Endodermal cell (in vitro differentiated cells): Measurements from ENCODE around the gene HOTAIR. TPM values are rescaled to one million over a fixed set of nuclear protein-coding genes. Genes with fewer than 3 reads are reported as not detected.

Experiments used
- DNase-seq: peaks from one replicate; pipeline ENCODE4 v3.0.0-alpha.2; 2017
- H3K27ac ChIP-seq: 2 replicates; pipeline ENCODE4 v1.5.1; 2013; ENCODE audit warnings: mild to moderate bottlenecking, low read depth, low read length, moderate library complexity
- H3K27me3 ChIP-seq: 2 replicates; pipeline ENCODE4 v1.6.1; 2013; ENCODE audit warnings: mild to moderate bottlenecking, low read length, moderate library complexity; ENCODE audit not compliant: insufficient read depth, control insufficient read depth, poor library complexity, severe bottlenecking
- H3K36me3 ChIP-seq: 2 replicates; pipeline ENCODE4 v1.7.0; 2013; ENCODE audit warnings: mild to moderate bottlenecking, low read length, moderate library complexity; ENCODE audit not compliant: control insufficient read depth, insufficient read depth
- H3K4me1 ChIP-seq: one replicate; pipeline ENCODE4 v1.7.0; 2013; ENCODE audit warnings: low read length; ENCODE audit not compliant: control insufficient read depth, insufficient read depth
- H3K4me3 ChIP-seq: 2 replicates; pipeline ENCODE4 v1.5.1; 2013; ENCODE audit warnings: mild to moderate bottlenecking, low read length, moderate library complexity
- H3K9ac ChIP-seq: 2 replicates; pipeline ENCODE4 v1.6.1; 2013; ENCODE audit warnings: mild to moderate bottlenecking, low read length, moderate library complexity; ENCODE audit not compliant: poor library complexity, severe bottlenecking; ENCODE audit errors: extremely low read depth
- H3K9me3 ChIP-seq: 2 replicates; pipeline ENCODE4 v1.6.1; 2013; ENCODE audit warnings: mild to moderate bottlenecking, low read length, moderate library complexity; ENCODE audit not compliant: control insufficient read depth
- H3K27ac Mint-ChIP-seq: 2 replicates; pipeline ENCODE4 v1.8.0; 2020; ENCODE audit warnings: mixed read lengths
- H3K27me3 Mint-ChIP-seq: 2 replicates; pipeline ENCODE4 v1.8.0; 2021; ENCODE audit warnings: mild to moderate bottlenecking, mixed read lengths; ENCODE audit not compliant: insufficient read depth
- H3K36me3 Mint-ChIP-seq: 2 replicates; pipeline ENCODE4 v1.8.0; 2020; ENCODE audit warnings: low read depth, mixed read lengths
- H3K4me1 Mint-ChIP-seq: 2 replicates; pipeline ENCODE4 v1.8.0; 2020; ENCODE audit warnings: mixed read lengths
- H3K4me3 Mint-ChIP-seq: 2 replicates; pipeline ENCODE4 v1.8.0; 2020; ENCODE audit warnings: mild to moderate bottlenecking, moderate library complexity, mixed read lengths
- H3K9me3 Mint-ChIP-seq: 2 replicates; pipeline ENCODE4 v1.8.0; 2020; ENCODE audit warnings: mild to moderate bottlenecking, mixed read lengths
- WGBS, 2 experiments: methylation state at CpG; one replicate each; pipeline versions ENCODE4 v1.1.5 to v1.1.7; 2013; ENCODE audit warnings: missing lambda C conversion rate in 2 of 2, mixed read lengths in 1 of 2; ENCODE audit not compliant: insufficient coverage in 1 of 2, insufficient read length in 1 of 2; 5-methylcytosine and 5-hydroxymethylcytosine counted together
- microRNA-seq: library from miRNA; unstranded; fragments of <30 nt; microRNA quantifications from one replicate; pipeline ENCODE4 v1.2.0, GENCODE V29; 2020; ENCODE audit warnings: borderline microRNAs expressed
- total RNA-seq, 2 donors: library from RNA; stranded (reverse); fragmentation: NEBNext Ultra II Directional in 1 of 2; extraction: Animal tissue kit (Norgen Biotek cat#: 25700) in 1 of 2; gene quantifications; 2 replicates in 1 of 2; 3 replicates in 1 of 2; pipeline ENCODE4 v1.2.1, GENCODE V29; 2021
- TF ChIP-seq, protein P1 (sequence below): fragments of 200-600 bp; sonication (generic); conservative IDR thresholded peaks from 2 replicates; pipeline ENCODE4 v1.5.0; 2021; ENCODE audit warnings: antibody characterized with exemption, mild to moderate bottlenecking

The HOTAIR gene
- total RNA-seq, 2 donors from 2014 or later, result not detected

DNA sequence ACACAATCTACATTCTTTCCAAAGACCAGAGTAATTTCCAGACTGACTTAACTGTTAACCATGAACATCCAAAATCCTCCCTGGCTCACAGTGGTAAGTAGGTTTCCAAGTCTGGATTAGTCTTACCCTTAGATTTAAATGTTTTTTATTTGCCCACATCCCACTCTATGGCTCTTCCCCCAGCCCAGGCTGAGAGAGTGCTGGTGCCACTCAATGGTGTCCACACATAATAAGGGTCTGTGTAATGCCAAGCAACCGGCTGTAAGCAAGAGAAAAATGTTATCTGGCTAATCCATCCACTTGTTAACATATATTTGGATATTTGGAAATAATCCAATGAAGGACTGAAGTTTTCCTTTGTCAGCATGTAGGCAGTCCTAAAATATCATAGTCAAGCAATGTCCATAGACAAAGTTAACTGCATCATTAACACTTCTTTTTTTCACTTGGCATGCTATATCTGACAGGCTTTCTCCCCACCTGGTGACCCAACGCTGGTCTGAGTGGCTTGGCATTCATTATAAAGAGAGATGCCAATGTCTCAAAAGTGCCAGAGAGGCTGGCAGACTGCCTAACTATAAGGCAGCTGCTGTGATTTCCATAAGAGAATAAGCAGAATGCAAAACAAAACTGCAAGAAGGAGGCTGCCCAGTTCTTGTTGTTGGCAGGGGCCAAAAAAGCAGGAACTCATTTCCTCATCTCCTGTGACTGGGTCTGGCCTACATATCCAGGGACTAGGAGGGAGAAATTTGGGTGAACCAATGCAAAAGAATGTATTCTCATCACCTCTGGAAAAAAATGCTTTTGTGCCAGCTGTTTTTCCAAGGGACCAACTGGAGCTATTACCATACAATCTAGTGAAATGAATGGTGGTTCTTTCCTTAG, 50.0 kb downstream of the HOTAIR start:
- Histone ChIP-seq H3K27ac (no peak overlapping the region), H3K9ac (no peak overlapping the region), H3K4me1 (no peaks in the 10 kb centered on the region), H3K27me3 (peaks cover 100% of the 10 kb centered on the region), H3K9me3 (no peaks in the 10 kb centered on the region), H3K36me3 (no peaks in the 10 kb centered on the region), H3K4me3 (no peak overlapping the region)
- Mint-ChIP-seq H3K36me3 (no peaks in the 10 kb centered on the region), H3K9me3 (no peaks in the 10 kb centered on the region), H3K4me3 (no peak overlapping the region), H3K27ac (no peak overlapping the region), H3K27me3 (peaks cover 98% of the 10 kb centered on the region), H3K4me1 (peaks cover 6% of the 10 kb centered on the region)
- TF ChIP-seq, protein P1, sequence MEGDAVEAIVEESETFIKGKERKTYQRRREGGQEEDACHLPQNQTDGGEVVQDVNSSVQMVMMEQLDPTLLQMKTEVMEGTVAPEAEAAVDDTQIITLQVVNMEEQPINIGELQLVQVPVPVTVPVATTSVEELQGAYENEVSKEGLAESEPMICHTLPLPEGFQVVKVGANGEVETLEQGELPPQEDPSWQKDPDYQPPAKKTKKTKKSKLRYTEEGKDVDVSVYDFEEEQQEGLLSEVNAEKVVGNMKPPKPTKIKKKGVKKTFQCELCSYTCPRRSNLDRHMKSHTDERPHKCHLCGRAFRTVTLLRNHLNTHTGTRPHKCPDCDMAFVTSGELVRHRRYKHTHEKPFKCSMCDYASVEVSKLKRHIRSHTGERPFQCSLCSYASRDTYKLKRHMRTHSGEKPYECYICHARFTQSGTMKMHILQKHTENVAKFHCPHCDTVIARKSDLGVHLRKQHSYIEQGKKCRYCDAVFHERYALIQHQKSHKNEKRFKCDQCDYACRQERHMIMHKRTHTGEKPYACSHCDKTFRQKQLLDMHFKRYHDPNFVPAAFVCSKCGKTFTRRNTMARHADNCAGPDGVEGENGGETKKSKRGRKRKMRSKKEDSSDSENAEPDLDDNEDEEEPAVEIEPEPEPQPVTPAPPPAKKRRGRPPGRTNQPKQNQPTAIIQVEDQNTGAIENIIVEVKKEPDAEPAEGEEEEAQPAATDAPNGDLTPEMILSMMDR, result no peak
- DNase-seq, result no peak
- 42 to 56% methylated on average over 1 to 2 of the region's 2 CpGs for WGBS, 2 experiments

DNA sequence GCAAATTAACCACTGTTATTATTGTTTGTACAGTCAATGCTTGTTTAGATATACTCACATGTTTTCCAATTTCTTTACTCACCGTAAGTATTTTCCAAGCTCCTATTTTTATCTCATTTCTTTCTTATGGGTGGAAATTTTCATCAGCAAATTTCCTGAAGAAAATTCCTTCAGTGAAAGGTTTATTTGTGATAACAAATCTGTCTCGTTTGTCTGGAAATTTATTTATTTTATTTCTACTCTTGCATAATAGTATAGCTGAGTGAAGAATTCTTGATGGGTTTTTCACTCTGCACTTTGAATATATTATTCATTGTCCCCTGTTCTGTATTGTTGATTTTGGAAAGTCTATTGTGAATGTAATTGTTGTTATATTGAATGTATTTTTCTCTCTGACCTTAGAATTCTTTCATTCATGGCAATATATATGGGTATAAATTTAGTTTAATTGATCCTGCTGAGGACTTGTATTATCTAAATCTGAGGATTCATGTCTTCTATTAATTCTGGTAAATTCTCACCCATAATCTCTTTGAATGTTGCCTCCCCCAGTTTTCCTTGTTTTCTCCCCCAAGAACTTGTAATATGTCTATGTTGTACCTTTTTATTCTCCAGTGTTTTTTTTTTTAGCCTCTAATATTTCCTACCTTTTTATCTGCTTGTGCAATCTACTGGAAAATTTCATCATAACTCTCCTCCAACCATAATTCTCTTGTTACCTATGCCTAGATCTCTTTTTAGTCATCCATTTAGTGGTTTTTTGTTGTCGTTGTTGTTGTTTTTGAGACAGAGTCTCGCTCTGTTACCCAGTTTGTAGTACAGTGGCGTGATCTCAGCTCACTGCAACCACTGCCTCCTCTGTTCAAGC, 57.7 kb downstream of the HOTAIR start:
- TF ChIP-seq, protein P1, result no peak
- Histone ChIP-seq H3K9me3 (no peaks in the 10 kb centered on the region), H3K4me1 (no peaks in the 10 kb centered on the region), H3K36me3 (no peaks in the 10 kb centered on the region), H3K27me3 (peaks cover 98% of the 10 kb centered on the region), H3K27ac (no peak overlapping the region), H3K9ac (no peak overlapping the region), H3K4me3 (no peak overlapping the region)
- no peak overlapping the region for H3K4me3 Mint-ChIP-seq
- no peak overlapping the region for H3K27ac Mint-ChIP-seq
- DNase-seq, result no peak
- WGBS, 2 experiments, result 84 to 85% methylated on average over 3 to 4 of the region's 5 CpGs
- H3K4me1 Mint-ChIP-seq, result peaks cover 6% of the 10 kb centered on the region
- no peaks in the 10 kb centered on the region for H3K9me3 Mint-ChIP-seq
- H3K36me3 Mint-ChIP-seq, result no peaks in the 10 kb centered on the region
- peaks cover 91% of the 10 kb centered on the region for H3K27me3 Mint-ChIP-seq

Small RNA genes lying within 50 kb of the gene (microRNA-seq; reads per million reads assigned to microRNA genes)
- 3.7 reads per million, percentile 24 among the genes with 10 or more reads in this experiment for gene MIR196A2

Other genes starting within 250 kb of the HOTAIR start
- 10 to 100 TPM; 41.4 to 45.7 TPM for gene CALCOCO1, start 247.5 kb downstream of the HOTAIR start, total RNA-seq
- gene CISTR, start 223.0 kb downstream of the HOTAIR start, total RNA-seq, result not detected
- gene HOXC13, start 36.1 kb downstream of the HOTAIR start, total RNA-seq, result not detected
- not detected for gene HOXC12, start 20.1 kb downstream of the HOTAIR start, total RNA-seq
- not detected for gene HOXC11, start 1.8 kb downstream of the HOTAIR start, total RNA-seq
- gene HOXC10, start 10.2 kb upstream of the HOTAIR start, total RNA-seq, result not detected
- gene HOXC9, start 25.2 kb upstream of the HOTAIR start, total RNA-seq, result not detected
- gene HOXC8, start 34.0 kb upstream of the HOTAIR start, total RNA-seq, result not detected
- not detected for gene HOXC6, start 53.5 kb upstream of the HOTAIR start, total RNA-seq
- not detected for gene HOXC5, start 58.1 kb upstream of the HOTAIR start, total RNA-seq
- gene HOXC4, start 78.9 kb upstream of the HOTAIR start, total RNA-seq, result not detected
- gene SMUG1, start 214.0 kb upstream of the HOTAIR start, total RNA-seq, result 10 to 100 TPM; 32.4 to 37.2 TPM